WI38 (cell line): ENCODE data around the gene FRMD6.

Experiments
- H3K4me3 ChIP-seq: 2 replicates; pipeline ENCODE4 v1.5.1; 2011; ENCODE audit warnings: low read depth, mild to moderate bottlenecking, control low read depth, low read length
- CTCF ChIP-seq: IDR thresholded peaks from 2 replicates; pipeline ENCODE4 v1.5.1; 2012; ENCODE audit warnings: low read depth, mild to moderate bottlenecking, control low read depth, low read length

FRMD6 gene

GRCh38 chr14:51716610-51717009 is 64.9 kb downstream of the FRMD6 start:
- no peak overlapping the region for H3K4me3 ChIP-seq
- TF ChIP-seq CTCF = no peak

GRCh38 chr14:51717766-51718165 is 66.1 kb downstream of the FRMD6 start:
- no peak overlapping the region for H3K4me3 ChIP-seq
- TF ChIP-seq CTCF = no peak

GRCh38 chr14:51719955-51720354 is 68.2 kb downstream of the FRMD6 start:
- H3K4me3 ChIP-seq = no peak overlapping the region
- no peak for TF ChIP-seq CTCF

- H3K4me3 ChIP-seq = no peak overlapping the region
- no peak for TF ChIP-seq CTCF
These were observed 72.3 kb downstream of the FRMD6 start for GRCh38 chr14:51723990-51724389.

GRCh38 chr14:51724650-51725049 is 72.9 kb downstream of the FRMD6 start:
- no peak overlapping the region for H3K4me3 ChIP-seq
- TF ChIP-seq CTCF = no peak

GRCh38 chr14:51725061-51725460 is 73.4 kb downstream of the FRMD6 start:
- TF ChIP-seq CTCF = no peak
- H3K4me3 ChIP-seq = no peak overlapping the region

- H3K4me3 ChIP-seq = no peak overlapping the region
- no peak for TF ChIP-seq CTCF
These were observed 74.6 kb downstream of the FRMD6 start for GRCh38 chr14:51726166-51726899.
